Breast epithelium (tissue), 4 donors: ENCODE measurements around the gene RB1. TPM values are rescaled to one million over a fixed set of nuclear protein-coding genes. Genes with fewer than 3 reads are reported as not detected.

Source experiments
- DNase-seq, 2 donors: peaks; one replicate each; pipeline ENCODE4 v3.0.0-alpha.2; 2019; ENCODE audit warnings: low spot score in 2 of 2
- H3K27ac ChIP-seq, 2 donors: fragments of 200-600 bp; sonication (generic) in 1 of 2; one replicate each; pipeline ENCODE4 v1.5.1; 2016 to 2019; ENCODE audit warnings: mild to moderate bottlenecking in 1 of 2
- H3K27me3 ChIP-seq, 2 donors: fragments of 200-600 bp; sonication (generic) in 1 of 2; one replicate each; pipeline versions ENCODE4 v1.5.1 to v1.6.0; 2017 to 2019; ENCODE audit warnings: control low read depth in 1 of 2, mild to moderate bottlenecking in 1 of 2
- H3K36me3 ChIP-seq: fragments of 200-600 bp; one replicate; pipeline ENCODE4 v1.5.1; 2019
- H3K4me1 ChIP-seq, 2 donors: fragments of 200-600 bp; sonication (generic); one replicate each; pipeline ENCODE4 v1.5.1; 2016 to 2019; ENCODE audit warnings: control low read depth in 1 of 2
- H3K4me3 ChIP-seq, 3 donors: fragments of 200-600 bp; sonication (generic); 1 replicate in 2 of 3; 2 replicates in 1 of 3; pipeline ENCODE4 v1.5.1; 2016 to 2019; ENCODE audit warnings: mild to moderate bottlenecking in 3 of 3, moderate library complexity in 2 of 3
- H3K9me3 ChIP-seq, 2 donors: fragments of 200-600 bp; sonication (generic) in 1 of 2; one replicate each; pipeline ENCODE4 v1.5.1; 2016 to 2019; ENCODE audit warnings: control low read depth in 1 of 2
- POLR2A ChIP-seq: fragments of 450-650 bp; IDR thresholded peaks from one replicate; pipeline ENCODE4 v1.6.1; 2016; ENCODE audit warnings: antibody characterized with exemption, mild to moderate bottlenecking, moderate library complexity
- POLR2AphosphoS5 ChIP-seq, 3 donors: sonication (generic); formaldehyde crosslinking; IDR thresholded peaks; one replicate each; pipeline ENCODE4 v1.6.1; 2017; ENCODE audit warnings: antibody characterized with exemption in 3 of 3
- intact Hi-C: fragments of 100-400 bp; cut with DNase I; formaldehyde crosslinking; loops from one replicate; pipeline ENCODE4 v1.15.1; 2023; ENCODE audit warnings: low total_unique reads
- total RNA-seq, 3 donors: library from RNA; depleted of rRNA; stranded (reverse); fragments of >200 nt; gene quantifications; one replicate each; pipeline ENCODE4 v1.1.0, GENCODE V29; 2016
- TF ChIP-seq, protein P1 (sequence below), 3 donors: fragments of 450-650 bp; IDR thresholded peaks; one replicate each; pipeline ENCODE4 v1.5.1; 2016 to 2017; ENCODE audit warnings: antibody characterized with exemption in 3 of 3, mild to moderate bottlenecking in 3 of 3, moderate library complexity in 3 of 3

The RB1 gene
- total RNA-seq, 3 donors from 2014 or later: 24.0 to 45.2 (median 43.6) TPM

DNA sequence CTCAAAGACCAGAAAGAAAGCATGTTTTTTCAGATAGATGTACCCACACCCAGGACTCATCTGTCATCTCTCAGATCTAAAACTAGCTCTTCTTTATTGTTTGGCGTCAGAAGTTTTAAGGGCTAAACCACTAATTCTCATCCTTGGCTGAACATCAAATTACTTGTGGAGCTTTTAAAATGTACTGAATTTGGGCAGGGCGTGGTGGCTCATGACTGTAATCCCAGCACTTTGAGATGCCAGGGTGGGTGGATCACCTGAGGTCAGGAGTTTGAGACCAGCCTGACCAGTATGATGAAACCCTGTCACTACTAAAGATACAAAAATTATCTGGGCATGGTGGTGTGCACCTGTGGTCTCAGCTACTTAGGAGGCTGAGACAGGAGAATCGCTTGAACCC is 181.9 kb downstream of the RB1 start:
- no peaks in the 10 kb centered on the region for H3K27me3 ChIP-seq
- no peaks in the 10 kb centered on the region for H3K4me1 ChIP-seq
- H3K27ac ChIP-seq: no peak overlapping the region
- no peaks in the 10 kb centered on the region for H3K36me3 ChIP-seq
- intact Hi-C loops: no loop called here
- no peaks in the 10 kb centered on the region for H3K9me3 ChIP-seq
- TF ChIP-seq, protein P1, sequence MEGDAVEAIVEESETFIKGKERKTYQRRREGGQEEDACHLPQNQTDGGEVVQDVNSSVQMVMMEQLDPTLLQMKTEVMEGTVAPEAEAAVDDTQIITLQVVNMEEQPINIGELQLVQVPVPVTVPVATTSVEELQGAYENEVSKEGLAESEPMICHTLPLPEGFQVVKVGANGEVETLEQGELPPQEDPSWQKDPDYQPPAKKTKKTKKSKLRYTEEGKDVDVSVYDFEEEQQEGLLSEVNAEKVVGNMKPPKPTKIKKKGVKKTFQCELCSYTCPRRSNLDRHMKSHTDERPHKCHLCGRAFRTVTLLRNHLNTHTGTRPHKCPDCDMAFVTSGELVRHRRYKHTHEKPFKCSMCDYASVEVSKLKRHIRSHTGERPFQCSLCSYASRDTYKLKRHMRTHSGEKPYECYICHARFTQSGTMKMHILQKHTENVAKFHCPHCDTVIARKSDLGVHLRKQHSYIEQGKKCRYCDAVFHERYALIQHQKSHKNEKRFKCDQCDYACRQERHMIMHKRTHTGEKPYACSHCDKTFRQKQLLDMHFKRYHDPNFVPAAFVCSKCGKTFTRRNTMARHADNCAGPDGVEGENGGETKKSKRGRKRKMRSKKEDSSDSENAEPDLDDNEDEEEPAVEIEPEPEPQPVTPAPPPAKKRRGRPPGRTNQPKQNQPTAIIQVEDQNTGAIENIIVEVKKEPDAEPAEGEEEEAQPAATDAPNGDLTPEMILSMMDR (IDR thresholded peaks at IDR 0.05): no peak
- no peak for TF ChIP-seq POLR2AphosphoS5 (IDR thresholded peaks at IDR 0.05)
- no peak for TF ChIP-seq POLR2A
- DNase-seq: no peak
- no peak overlapping the region for H3K4me3 ChIP-seq

DNA sequence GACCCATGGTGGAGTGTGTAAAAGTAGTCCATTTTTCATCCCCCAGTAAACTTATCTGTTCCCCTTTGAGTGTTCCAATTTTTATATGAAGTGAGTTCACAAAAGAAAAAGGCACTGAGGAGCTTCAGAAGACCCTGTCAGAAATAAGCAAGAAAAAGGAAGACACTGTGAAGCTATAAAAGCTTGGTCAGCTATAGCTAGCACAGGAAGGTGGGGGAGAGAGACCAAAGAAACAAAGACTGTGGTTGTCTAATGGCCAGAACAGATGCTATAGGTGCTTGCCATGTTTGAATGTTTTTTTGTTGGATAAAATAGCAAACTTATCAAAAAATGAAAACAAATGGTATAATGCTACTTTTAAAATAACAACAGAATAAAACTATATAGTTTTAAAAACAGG is 182.8 kb downstream of the RB1 start:
- H3K27me3 ChIP-seq: no peaks in the 10 kb centered on the region
- no peak overlapping the region for H3K27ac ChIP-seq
- no peak for DNase-seq
- intact Hi-C loops: no loop called here
- no peak overlapping the region for H3K4me3 ChIP-seq
- TF ChIP-seq, protein P1 (IDR thresholded peaks at IDR 0.05): no peak
- TF ChIP-seq POLR2A (no peak), POLR2AphosphoS5 (IDR thresholded peaks at IDR 0.05) (no peak)
- H3K36me3 ChIP-seq: no peaks in the 10 kb centered on the region
- H3K4me1 ChIP-seq: no peaks in the 10 kb centered on the region
- H3K9me3 ChIP-seq: no peaks in the 10 kb centered on the region

DNA sequence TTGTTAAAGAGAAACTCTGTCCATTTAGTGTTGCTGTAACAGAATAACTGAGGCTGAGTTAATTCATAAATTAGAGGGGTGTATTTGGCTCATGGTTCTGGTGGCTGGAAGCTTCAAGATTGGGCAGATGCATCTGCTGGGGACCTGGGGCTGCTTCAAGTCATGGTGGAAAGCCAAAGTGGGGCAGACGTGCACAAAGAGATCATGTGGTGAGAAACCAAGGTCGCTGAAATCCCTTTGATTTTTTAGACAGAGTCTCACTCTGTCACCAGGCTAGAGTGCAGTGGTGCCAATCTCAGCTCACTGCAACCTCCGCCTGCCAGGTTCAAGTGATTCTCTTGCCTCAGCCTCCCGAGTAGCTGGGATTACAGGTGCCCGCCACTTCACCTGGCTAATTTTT is 183.3 kb downstream of the RB1 start:
- H3K27me3 ChIP-seq: no peaks in the 10 kb centered on the region
- DNase-seq: no peak
- H3K36me3 ChIP-seq: no peaks in the 10 kb centered on the region
- intact Hi-C loops: no loop called here
- no peaks in the 10 kb centered on the region for H3K4me1 ChIP-seq
- H3K27ac ChIP-seq: no peak overlapping the region
- H3K9me3 ChIP-seq: no peaks in the 10 kb centered on the region
- no peak overlapping the region for H3K4me3 ChIP-seq
- TF ChIP-seq, protein P1 (IDR thresholded peaks at IDR 0.05): no peak
- TF ChIP-seq POLR2A (no peak), POLR2AphosphoS5 (IDR thresholded peaks at IDR 0.05) (no peak)

DNA sequence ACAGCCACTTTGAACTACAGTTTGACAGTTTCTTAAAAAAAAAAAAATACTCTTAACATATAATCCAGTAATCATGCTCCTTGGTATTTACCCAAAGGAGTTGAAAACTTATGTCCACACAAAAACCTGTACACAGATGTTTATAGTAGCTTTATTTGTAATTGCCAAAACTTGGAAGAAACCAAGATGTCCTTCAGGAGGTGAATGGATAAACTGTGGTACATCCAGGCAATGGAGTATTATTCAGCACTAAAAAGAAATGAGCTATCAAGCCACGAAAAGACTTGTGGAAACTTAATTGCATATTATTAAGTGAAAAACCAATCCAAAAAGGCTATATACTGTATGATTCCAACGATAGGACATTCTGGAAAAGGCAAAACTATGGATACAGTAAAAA is 184.4 kb downstream of the RB1 start:
- intact Hi-C loops: no loop called here
- H3K4me1 ChIP-seq: no peaks in the 10 kb centered on the region
- no peaks in the 10 kb centered on the region for H3K36me3 ChIP-seq
- DNase-seq: no peak
- no peak for TF ChIP-seq POLR2AphosphoS5 (IDR thresholded peaks at IDR 0.05)
- TF ChIP-seq, protein P1 (IDR thresholded peaks at IDR 0.05): no peak
- H3K27ac ChIP-seq: no peak overlapping the region
- H3K9me3 ChIP-seq: no peaks in the 10 kb centered on the region
- no peaks in the 10 kb centered on the region for H3K27me3 ChIP-seq
- H3K4me3 ChIP-seq: no peak overlapping the region

DNA sequence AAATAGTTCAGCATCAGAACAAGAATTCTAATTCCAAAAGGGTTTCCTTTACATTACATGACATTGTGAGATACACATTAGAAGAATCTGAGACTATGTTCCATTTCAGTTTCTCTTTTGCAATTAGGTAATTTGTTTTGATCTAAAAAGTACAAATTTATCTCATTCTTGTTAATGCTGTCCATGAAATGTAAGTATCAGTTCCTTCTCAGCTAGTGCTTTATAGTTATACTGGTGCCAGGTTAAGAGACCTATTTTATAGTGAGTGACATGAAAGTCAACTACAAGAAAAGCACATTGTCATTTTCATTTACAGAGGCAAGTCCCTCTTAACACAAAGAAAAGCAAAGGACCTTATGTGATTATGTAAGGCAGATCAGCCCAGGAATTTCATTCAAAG is 185.4 kb downstream of the RB1 start:
- H3K4me1 ChIP-seq: peaks cover 0 to 8% of the 10 kb centered on the region in 2 donors
- no peaks in the 10 kb centered on the region for H3K27me3 ChIP-seq
- intact Hi-C loops: no loop called here
- no peaks in the 10 kb centered on the region for H3K36me3 ChIP-seq
- H3K9me3 ChIP-seq: no peaks in the 10 kb centered on the region
- H3K27ac ChIP-seq: no peak overlapping the region
- TF ChIP-seq POLR2A: no peak
- no peak for TF ChIP-seq POLR2AphosphoS5 (IDR thresholded peaks at IDR 0.05)
- TF ChIP-seq, protein P1 (IDR thresholded peaks at IDR 0.05): no peak
- no peak overlapping the region for H3K4me3 ChIP-seq
- no peak for DNase-seq
